ENCODE results near the gene TMEM87A.

Gene TMEM87A

GRCh38 chr15:42207674-42208579, 65.3 kb downstream of the TMEM87A start, which contains the start of gene VPS39 (continued):
- TF ChIP-seq ZBTB11 (tag by site-specific recombination; conservative IDR thresholded peaks at IDR 0.05; ENCODE audit: low read depth) (peak; percentile 82), ZNF133 (tag by site-specific recombination; IDR thresholded peaks at IDR 0.05) (no peak), ZNF658 (tag by site-specific recombination; IDR thresholded peaks at IDR 0.05) (no peak), ZNF18 (tag by site-specific recombination; IDR thresholded peaks at IDR 0.05) (no peak), ZNF19 (tag by site-specific recombination; IDR thresholded peaks at IDR 0.05; ENCODE audit: low read depth) (no peak), KLF9 (tag by site-specific recombination; IDR thresholded peaks at IDR 0.05; ENCODE audit: low read depth) (no peak), ZNF324 (tag by site-specific recombination; IDR thresholded peaks at IDR 0.05) (no peak), ZBTB48 (tag by site-specific recombination; IDR thresholded peaks at IDR 0.05) (no peak), ZNF157 (tag by site-specific recombination; IDR thresholded peaks at IDR 0.05) (no peak), ZNF114 (tag by site-specific recombination; IDR thresholded peaks at IDR 0.05) (no peak), ZNF148 (tag by site-specific recombination; IDR thresholded peaks at IDR 0.05; ENCODE audit: borderline replicate concordance) (no peak), WT1 (tag by site-specific recombination; IDR thresholded peaks at IDR 0.05) (no peak), ZFHX2 (tag by site-specific recombination; conservative IDR thresholded peaks at IDR 0.05) (no peak), ZNF248 (tag by site-specific recombination; IDR thresholded peaks at IDR 0.05) (no peak), ZNF292 (tag by site-specific recombination; IDR thresholded peaks at IDR 0.05; ENCODE audit: borderline replicate concordance, low read depth) (no peak), ATF2 (tag by site-specific recombination; IDR thresholded peaks at IDR 0.05; ENCODE audit: low read depth) (no peak), ZNF423 (tag by site-specific recombination; IDR thresholded peaks at IDR 0.05) (no peak), TCF7L2 (IDR thresholded peaks at IDR 0.05; ENCODE audit: borderline replicate concordance, low read depth, low read length) (no peak), OVOL3 (tag by site-specific recombination; IDR thresholded peaks at IDR 0.05) (no peak), ZSCAN16 (tag by site-specific recombination; IDR thresholded peaks at IDR 0.05) (no peak), ZNF510 (tag by site-specific recombination; IDR thresholded peaks at IDR 0.05; ENCODE audit: insufficient replicate concordance) (no peak), ZNF239 (tag by site-specific recombination; IDR thresholded peaks at IDR 0.05) (no peak), HOXA7 (CRISPR knock-in tag; IDR thresholded peaks at IDR 0.05; ENCODE audit: borderline replicate concordance) (no peak), ZNF585B (tag by site-specific recombination; IDR thresholded peaks at IDR 0.05) (no peak), ZNF843 (tag by site-specific recombination; IDR thresholded peaks at IDR 0.05) (no peak), ZXDB (tag by site-specific recombination; IDR thresholded peaks at IDR 0.05) (peak; percentile 43; the same call in 1 of the 2 replicates), ZNF792 (tag by site-specific recombination; IDR thresholded peaks at IDR 0.05) (no peak)

Data from HEK293 (cell line).